Stomach smooth muscle (tissue), 2 donors: ENCODE results near the gene DUSP9.
"Not testable (repeated sequence)": the region's sequence is repeated elsewhere in the genome, so short reads cannot be mapped to it uniquely, and the experiment has no call there.

Experiments
- H3K27ac ChIP-seq: one replicate; pipeline ENCODE4 v1.7.0; 2013; ENCODE audit warnings: mild to moderate bottlenecking, low read length, inconsistent platforms
- H3K27me3 ChIP-seq, 2 donors: one replicate each; pipeline ENCODE4 v1.7.0; 2013; ENCODE audit warnings: low read length in 2 of 2; ENCODE audit not compliant: insufficient read depth in 2 of 2, control insufficient read depth in 1 of 2
- H3K36me3 ChIP-seq, 2 donors: one replicate each; pipeline ENCODE4 v1.7.0; 2013; ENCODE audit warnings: low read length in 2 of 2; ENCODE audit not compliant: control insufficient read depth in 2 of 2, insufficient read depth in 2 of 2
- H3K4me1 ChIP-seq: one replicate; pipeline ENCODE4 v1.7.0; 2013; ENCODE audit warnings: low read length; ENCODE audit not compliant: control insufficient read depth, insufficient read depth
- H3K4me3 ChIP-seq, 2 donors: one replicate each; pipeline ENCODE4 v1.7.0; 2013; ENCODE audit warnings: low read length in 2 of 2
- H3K9ac ChIP-seq, 2 donors: one replicate each; pipeline ENCODE4 v1.7.0; 2013; ENCODE audit warnings: low read length in 2 of 2, mild to moderate bottlenecking in 1 of 2
- H3K9me3 ChIP-seq, 2 donors: one replicate each; pipeline ENCODE4 v1.7.0; 2013; ENCODE audit warnings: low read length in 2 of 2; ENCODE audit not compliant: control insufficient read depth in 2 of 2
- donor health status: healthy.
- donor health status: Pancreatic carcinoma.

DUSP9 gene

GRCh38 chrX:153689654-153690465 is 42.9 kb downstream of the DUSP9 start:
- H3K4me3 ChIP-seq = peak overlapping the region in 1 of 2 donors; percentile 64
- no peaks in the 10 kb centered on the region for H3K9me3 ChIP-seq
- H3K27me3 ChIP-seq = peaks cover 0 to 2% of the 10 kb centered on the region in 2 donors
- peak overlapping the region; percentile 31 for H3K27ac ChIP-seq
- no peaks in the 10 kb centered on the region for H3K36me3 ChIP-seq
- H3K9ac ChIP-seq = peak overlapping the region in 1 of 2 donors; percentile 16
- peaks cover 35% of the 10 kb centered on the region for H3K4me1 ChIP-seq

- H3K4me1 ChIP-seq = peaks cover 35% of the 10 kb centered on the region
- H3K36me3 ChIP-seq = no peaks in the 10 kb centered on the region
- no peak overlapping the region for H3K4me3 ChIP-seq
- no peak overlapping the region for H3K27ac ChIP-seq
- H3K9me3 ChIP-seq = no peaks in the 10 kb centered on the region
- no peaks in the 10 kb centered on the region for H3K27me3 ChIP-seq
- H3K9ac ChIP-seq = no peak overlapping the region
Measured at GRCh38 chrX:153690466-153690865, 43.5 kb downstream of the DUSP9 start.

GRCh38 chrX:153691032-153691827 is 44.2 kb downstream of the DUSP9 start:
- H3K9me3 ChIP-seq, H3K27me3 ChIP-seq, H3K27ac ChIP-seq, H3K9ac ChIP-seq, H3K36me3 ChIP-seq, H3K4me3 ChIP-seq: not testable (repeated sequence)
- H3K4me1 ChIP-seq = peaks cover 35% of the 10 kb centered on the region

GRCh38 chrX:153692003-153692402 is 45.0 kb downstream of the DUSP9 start:
- Histone ChIP-seq H3K9me3 (no peaks in the 10 kb centered on the region), H3K36me3 (no peaks in the 10 kb centered on the region), H3K27ac (no peak overlapping the region), H3K4me3 (no peak overlapping the region), H3K4me1 (peaks cover 35% of the 10 kb centered on the region), H3K27me3 (no peaks in the 10 kb centered on the region), H3K9ac (no peak overlapping the region)

- Histone ChIP-seq H3K9me3 (no peaks in the 10 kb centered on the region), H3K9ac (no peak overlapping the region), H3K27ac (peak overlapping the region; percentile 37)
Measured at GRCh38 chrX:153692611-153693156, 45.7 kb downstream of the DUSP9 start.

GRCh38 chrX:153693216-153694086 is 46.4 kb downstream of the DUSP9 start:
- no peak overlapping the region for H3K9ac ChIP-seq
- no peak overlapping the region for H3K4me3 ChIP-seq
- H3K36me3 ChIP-seq = peaks cover 0 to 2% of the 10 kb centered on the region in 2 donors
- no peaks in the 10 kb centered on the region for H3K9me3 ChIP-seq
- no peaks in the 10 kb centered on the region for H3K27me3 ChIP-seq
- H3K4me1 ChIP-seq = peaks cover 35% of the 10 kb centered on the region
- H3K27ac ChIP-seq = peak overlapping the region; percentile 37

More at GRCh38 chrX:153692611-153693156, 45.7 kb downstream of the DUSP9 start:
- Histone ChIP-seq H3K4me1 (peaks cover 35% of the 10 kb centered on the region), H3K36me3 (peaks cover 0 to 2% of the 10 kb centered on the region in 2 donors), H3K27me3 (no peaks in the 10 kb centered on the region), H3K4me3 (no peak overlapping the region)

GRCh38 chrX:153694256-153694655 is 47.3 kb downstream of the DUSP9 start:
- H3K27me3 ChIP-seq, H3K27ac ChIP-seq, H3K9me3 ChIP-seq, H3K4me3 ChIP-seq, H3K9ac ChIP-seq, H3K36me3 ChIP-seq: not testable (repeated sequence)
- peaks cover 35% of the 10 kb centered on the region for H3K4me1 ChIP-seq

- H3K27ac ChIP-seq = no peak overlapping the region
- H3K27me3 ChIP-seq = peaks cover 0 to 2% of the 10 kb centered on the region in 2 donors
- H3K4me1 ChIP-seq = peaks cover 34% of the 10 kb centered on the region
- peaks cover 0 to 2% of the 10 kb centered on the region in 2 donors for H3K36me3 ChIP-seq
- H3K9ac ChIP-seq = no peak overlapping the region
- H3K4me3 ChIP-seq = no peak overlapping the region
- no peaks in the 10 kb centered on the region for H3K9me3 ChIP-seq
Measured at GRCh38 chrX:153694687-153695270, 47.8 kb downstream of the DUSP9 start.

GRCh38 chrX:153696100-153696499 is 49.1 kb downstream of the DUSP9 start:
- H3K9ac ChIP-seq = no peak overlapping the region
- H3K36me3 ChIP-seq = peaks cover 0 to 2% of the 10 kb centered on the region in 2 donors
- H3K9me3 ChIP-seq = no peaks in the 10 kb centered on the region
- H3K4me1 ChIP-seq = peaks cover 36% of the 10 kb centered on the region
- H3K27ac ChIP-seq = no peak overlapping the region
- H3K4me3 ChIP-seq = no peak overlapping the region
- H3K27me3 ChIP-seq = peaks cover 0 to 5% of the 10 kb centered on the region in 2 donors

- H3K9ac ChIP-seq = not testable (repeated sequence)
Measured at GRCh38 chrX:153696538-153696937, 49.5 kb downstream of the DUSP9 start.

More at GRCh38 chrX:153696538-153696937, 49.5 kb downstream of the DUSP9 start:
- peaks cover 34% of the 10 kb centered on the region for H3K4me1 ChIP-seq
- not testable (repeated sequence) for H3K9me3 ChIP-seq, H3K27ac ChIP-seq, H3K36me3 ChIP-seq, H3K27me3 ChIP-seq, H3K4me3 ChIP-seq
